PC-3 (cell line): ENCODE measurements around the gene HYKK. TPM values are rescaled to one million over a fixed set of nuclear protein-coding genes. Genes with fewer than 3 reads are reported as not detected.

Source experiments
- ATAC-seq: fragments of 200-7000 bp; cut with Tn5 transposase; 2 replicates; pipeline ENCODE4 v1.9.1; 2020; ENCODE audit warnings: mild to moderate bottlenecking, moderate library complexity
- BruUV-seq: library from RNA; stranded (reverse); fragments of 400-500 nt; replicated peaks from 2 replicates; lab custom pipeline; 2021; lab: Mats Ljungman, UMichigan
- CTCF ChIA-PET: fragments of 300-600 bp; sonication (Branson Sonifier 250); formaldehyde crosslinking; loops from one replicate; lab custom pipeline; 2022; ENCODE audit warnings: antibody characterized with exemption; lab: Charles Lee
- POLR2A ChIA-PET: fragments of 300-600 bp; sonication (Branson Sonifier 250); formaldehyde crosslinking; loops from one replicate; lab custom pipeline; 2022; ENCODE audit warnings: antibody characterized with exemption; ENCODE audit not compliant: unreplicated experiment; lab: Charles Lee
- DNase-seq: peaks from one replicate; pipeline ENCODE4 v3.0.0-alpha.2; 2015
- H2AFZ ChIP-seq: fragments of 300-600 bp; sonication (generic); 2 replicates; pipeline ENCODE4 v1.6.0; 2016; ENCODE audit warnings: antibody characterized with exemption, low read length
- H3F3A ChIP-seq: fragments of 300-600 bp; sonication (generic); one replicate; pipeline ENCODE4 v1.6.0; 2017; ENCODE audit warnings: antibody characterized with exemption, low read length, control low read depth, mild to moderate bottlenecking; ENCODE audit not compliant: unreplicated experiment
- H3K27ac ChIP-seq: fragments of 300-600 bp; sonication (generic); 2 replicates; pipeline ENCODE4 v1.5.1; 2016; ENCODE audit warnings: mild to moderate bottlenecking, low read length
- H3K27me3 ChIP-seq: fragments of 300-600 bp; sonication (generic); 2 replicates; pipeline ENCODE4 v1.6.1; 2016; ENCODE audit warnings: low read length, mixed read lengths
- H3K36me3 ChIP-seq: fragments of 300-600 bp; sonication (generic); 2 replicates; pipeline ENCODE4 v1.6.1; 2016; ENCODE audit warnings: low read depth, mixed run types, low read length, mixed read lengths
- H3K4me1 ChIP-seq: fragments of 300-600 bp; sonication (generic); 2 replicates; pipeline ENCODE4 v1.5.1; 2016; ENCODE audit warnings: low read length; ENCODE audit not compliant: insufficient read depth
- H3K4me2 ChIP-seq: fragments of 300-600 bp; sonication (generic); 2 replicates; pipeline ENCODE4 v1.6.0; 2016; ENCODE audit warnings: low read length
- H3K4me3 ChIP-seq: fragments of 300-600 bp; sonication (generic); 2 replicates; pipeline ENCODE4 v1.5.1; 2016; ENCODE audit warnings: mild to moderate bottlenecking, low read length, mixed read lengths
- H3K79me2 ChIP-seq: fragments of 300-600 bp; sonication (generic); 2 replicates; pipeline ENCODE4 v1.6.1; 2017; ENCODE audit warnings: low read length, mixed read lengths
- H3K9ac ChIP-seq: fragments of 300-600 bp; sonication (generic); 2 replicates; pipeline ENCODE4 v1.6.0; 2016; ENCODE audit warnings: mild to moderate bottlenecking, low read length
- H3K9me2 ChIP-seq: fragments of 300-600 bp; sonication (generic); replicated peaks from 2 replicates; pipeline ENCODE4 v1.6.1; 2016; ENCODE audit warnings: mixed run types, low read length, mixed read lengths
- H3K9me3 ChIP-seq: fragments of 300-600 bp; sonication (generic); 2 replicates; pipeline ENCODE4 v1.6.1; 2016; ENCODE audit warnings: low read length, mixed read lengths
- H4K20me1 ChIP-seq: fragments of 300-600 bp; sonication (generic); 2 replicates; pipeline ENCODE4 v1.6.1; 2016; ENCODE audit warnings: low read length, mixed read lengths
- CTCF ChIP-seq: fragments of 300-600 bp; sonication (generic); conservative IDR thresholded peaks from 2 replicates; pipeline ENCODE4 v1.5.1; 2017; ENCODE audit warnings: antibody characterized with exemption, low read depth, mild to moderate bottlenecking, low read length
- EZH2 ChIP-seq: fragments of 300-600 bp; sonication (generic); IDR thresholded peaks from one replicate; pipeline ENCODE4 v1.6.1; 2017; ENCODE audit warnings: antibody characterized with exemption, mild to moderate bottlenecking, low read length; ENCODE audit not compliant: unreplicated experiment
- EZH2phosphoT487 ChIP-seq: fragments of 300-600 bp; sonication (generic); IDR thresholded peaks from 2 replicates; pipeline ENCODE4 v1.6.1; 2018; ENCODE audit warnings: mild to moderate bottlenecking, antibody characterized with exemption, low read length, borderline replicate concordance
- intact Hi-C: fragments of 100-400 bp; cut with micrococcal nuclease; formaldehyde crosslinking; loops from 2 replicates; pipeline ENCODE4 v1.9.0; 2023
- total RNA-seq: library from RNA; depleted of rRNA; stranded (reverse); fragments of >200 nt; gene quantifications from 2 replicates; pipeline ENCODE4 v1.2.3, GENCODE V29; 2014

HYKK gene
- total RNA-seq, 1 experiment from 2014 or later: 7.3 TPM

GRCh38 chr15:78479650-78480049, 27.7 kb upstream of the HYKK start:
- Histone ChIP-seq H3K79me2 (no peaks in the 10 kb centered on the region), H3K4me2 (no peak overlapping the region), H3K27me3 (no peaks in the 10 kb centered on the region), H3F3A (no peaks in the 10 kb centered on the region), H3K9ac (no peak overlapping the region), H3K9me2 (no peaks in the 10 kb centered on the region), H3K4me3 (no peak overlapping the region), H3K36me3 (peaks cover 34% of the 10 kb centered on the region), H3K9me3 (no peaks in the 10 kb centered on the region), H2AFZ (no peak overlapping the region), H3K27ac (no peak overlapping the region), H3K4me1 (no peaks in the 10 kb centered on the region), H4K20me1 (no peaks in the 10 kb centered on the region)
- intact Hi-C loops: loop anchor here (10.0 kb wide), 1 partner anchor 45 kb away; the partner anchor contains the start of gene IREB2
- CTCF ChIA-PET: no interaction called here
- POLR2A ChIA-PET: no interaction called here
- TF ChIP-seq EZH2phosphoT487: no peak
- no peak for TF ChIP-seq CTCF
- TF ChIP-seq EZH2: no peak
- no peak for DNase-seq
- BruUV-seq: no TSS peak
- ATAC-seq: no peak

- Histone ChIP-seq H3K4me2 (no peak overlapping the region), H3K4me1 (no peaks in the 10 kb centered on the region), H3K36me3 (peaks cover 46% of the 10 kb centered on the region), H3K9me2 (no peaks in the 10 kb centered on the region), H3K27ac (no peak overlapping the region), H3K79me2 (no peaks in the 10 kb centered on the region), H3K27me3 (no peaks in the 10 kb centered on the region), H3F3A (no peaks in the 10 kb centered on the region), H3K4me3 (no peak overlapping the region), H4K20me1 (no peaks in the 10 kb centered on the region), H3K9me3 (no peaks in the 10 kb centered on the region), H3K9ac (no peak overlapping the region), H2AFZ (no peak overlapping the region)
- DNase-seq (no peak), ATAC-seq (no peak)
- no peak for TF ChIP-seq EZH2
- TF ChIP-seq EZH2phosphoT487: no peak
- no peak for TF ChIP-seq CTCF
- no TSS peak for BruUV-seq
- intact Hi-C loops: loop anchor here (1.0 to 10.0 kb wide), 2 partner anchors 47 to 174 kb away; partner anchors contain the start of gene IREB2
- CTCF ChIA-PET: no interaction called here
- POLR2A ChIA-PET: no interaction called here
These were observed 25.5 kb upstream of the HYKK start for GRCh38 chr15:78481917-78482316.

DNA sequence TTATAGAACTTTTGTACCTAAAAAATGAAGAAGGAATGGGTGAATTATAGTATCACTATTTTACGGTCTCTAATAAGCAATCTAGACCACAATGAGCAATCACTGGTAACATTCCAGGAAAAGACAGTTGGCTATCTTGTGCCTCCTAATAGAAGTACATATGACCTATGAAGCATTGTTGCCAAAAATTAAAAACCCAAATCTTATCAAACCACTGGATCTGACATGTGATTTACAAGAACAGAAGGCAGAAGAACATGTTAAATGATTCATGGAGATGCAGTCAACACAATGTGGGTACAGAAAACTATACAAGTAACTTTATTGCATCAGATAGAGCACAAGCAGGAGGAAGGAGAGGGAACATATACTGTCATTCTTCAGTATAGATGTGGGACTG, 14.5 kb upstream of the HYKK start:
- no TSS peak for BruUV-seq
- ATAC-seq (no peak), DNase-seq (no peak)
- H3K9me2 ChIP-seq: no peaks in the 10 kb centered on the region
- H3K9ac ChIP-seq: no peak overlapping the region
- no peaks in the 10 kb centered on the region for H3F3A ChIP-seq
- CTCF ChIA-PET: no interaction called here
- no peak overlapping the region for H3K27ac ChIP-seq
- H3K79me2 ChIP-seq: no peaks in the 10 kb centered on the region
- H3K36me3 ChIP-seq: peaks cover 40% of the 10 kb centered on the region
- intact Hi-C loops: no loop called here
- H2AFZ ChIP-seq: no peak overlapping the region
- POLR2A ChIA-PET: no interaction called here
- H3K9me3 ChIP-seq: no peaks in the 10 kb centered on the region
- H3K4me3 ChIP-seq: no peak overlapping the region
- H3K27me3 ChIP-seq: no peaks in the 10 kb centered on the region
- H3K4me2 ChIP-seq: no peak overlapping the region
- no peaks in the 10 kb centered on the region for H4K20me1 ChIP-seq
- TF ChIP-seq EZH2phosphoT487 (no peak), EZH2 (no peak), CTCF (no peak)
- H3K4me1 ChIP-seq: no peaks in the 10 kb centered on the region
